Kidney (tissue), 14 donors: ENCODE results near the gene GCNT4. TPM values are rescaled to one million over a fixed set of nuclear protein-coding genes. Genes with fewer than 3 reads are reported as not detected.

Experiments used
- DNase-seq, 5 donors: peaks; one replicate each; pipeline ENCODE4 v3.0.0-alpha.2; 2013 to 2020
- FAIRE-seq: peaks from 2 replicates; lab custom pipeline; 2012; peaks lifted over from hg19 to GRCh38; lab: Jason Lieb, UNC
- H3K27ac ChIP-seq, 2 donors: one replicate each; pipeline ENCODE4 v1.7.0; 2013; ENCODE audit warnings: low read depth in 2 of 2, low read length in 2 of 2, inconsistent platforms in 1 of 2
- H3K27me3 ChIP-seq: one replicate; pipeline ENCODE4 v1.7.1; 2013; ENCODE audit warnings: low read length, inconsistent platforms; ENCODE audit not compliant: control insufficient read depth, insufficient read depth
- H3K36me3 ChIP-seq, 3 donors: one replicate each; pipeline versions ENCODE4 v1.7.0 to v1.7.1; 2013; ENCODE audit warnings: low read length in 3 of 3, control low read depth in 1 of 3, inconsistent platforms in 1 of 3; ENCODE audit not compliant: insufficient read depth in 3 of 3, control insufficient read depth in 2 of 3
- H3K4me1 ChIP-seq, 3 donors: one replicate each; pipeline versions ENCODE4 v1.7.0 to v1.7.1; 2013; ENCODE audit warnings: low read length in 3 of 3, inconsistent platforms in 1 of 3, low read depth in 1 of 3; ENCODE audit not compliant: control insufficient read depth in 2 of 3, insufficient read depth in 2 of 3
- H3K4me3 ChIP-seq, 3 donors: one replicate each; pipeline versions ENCODE4 v1.7.0 to v1.8.1; 2013; ENCODE audit warnings: low read length in 3 of 3, control low read depth in 1 of 3, inconsistent platforms in 1 of 3
- H3K9ac ChIP-seq, 3 donors: one replicate each; pipeline versions ENCODE4 v1.7.0 to v1.7.1; 2013; ENCODE audit warnings: low read length in 3 of 3, control low read depth in 1 of 3, inconsistent platforms in 1 of 3
- H3K9me3 ChIP-seq, 3 donors: one replicate each; pipeline versions ENCODE4 v1.7.0 to v1.7.1; 2013; ENCODE audit warnings: low read length in 3 of 3, control low read depth in 1 of 3, inconsistent platforms in 1 of 3; ENCODE audit not compliant: control insufficient read depth in 2 of 3, insufficient read depth in 1 of 3
- intact Hi-C: fragments of 100-400 bp; cut with DNase I; formaldehyde crosslinking; loops from one replicate; pipeline ENCODE4 v1.11.1; 2022
- polyA plus RNA-seq: library from polyadenylated mRNA; stranded (reverse); fragments of 350-450 nt; fragmentation: Illumina TruSeq; extraction: RNeasy Lipid Tissue Mini Kit (QIAGEN cat#74804); gene quantifications from one replicate; pipeline ENCODE4 v1.2.3, GENCODE V29; 2014; ENCODE audit warnings: low read depth, low replicate concordance; ENCODE audit not compliant: insufficient read depth
- total RNA-seq: library from RNA; stranded (reverse); fragmentation: NEBNext Ultra II Directional; extraction: Animal tissue kit (Norgen Biotek cat#: 25700); gene quantifications from one replicate; pipeline ENCODE4 v1.2.1, GENCODE V29; 2021
- TF ChIP-seq, protein P1 (sequence below): IDR thresholded peaks from 3 replicates; pipeline ENCODE4 v1.5.1; 2012; ENCODE audit warnings: mild to moderate bottlenecking, moderate library complexity, borderline replicate concordance; ENCODE audit not compliant: insufficient read depth; ENCODE audit errors: extremely low read depth
- donor health status: control.
- donor health status: control.
- donor health status: control.
- donor health status: control.
- donor health status: control.
- donor health status: DM: yes; HTN: yes; CAD: no.
- donor health status: Normal renal cell carcinoma (clear cell type).

Gene GCNT4
- total and polyA plus RNA-seq, 2 donors from 2014 or later: 2.0 to 2.6 TPM

DNA sequence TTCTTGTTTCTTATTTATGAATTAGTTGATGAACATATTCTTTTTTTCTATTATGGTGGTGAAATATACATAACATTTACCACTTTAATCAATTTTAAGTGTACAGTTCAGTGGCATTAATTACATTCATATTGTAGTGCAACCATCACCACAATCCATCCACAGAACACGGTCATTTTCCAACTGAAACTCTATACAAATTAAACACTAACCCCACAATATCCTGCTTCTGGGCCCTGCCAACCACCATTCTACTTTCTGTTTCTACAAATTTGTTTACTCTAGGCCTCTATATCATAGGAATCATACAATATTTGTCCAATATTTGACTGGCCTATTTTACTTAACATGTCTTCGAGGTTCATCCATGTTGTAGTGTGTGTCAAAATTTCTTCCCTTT is 7.3 kb downstream of the GCNT4 start:
- intact Hi-C loops: no loop called here
- FAIRE-seq: no peak
- H3K4me3 ChIP-seq: no peak overlapping the region

GRCh38 chr5:75044406-75044805 is 8.0 kb downstream of the GCNT4 start:
- TF ChIP-seq, protein P1, sequence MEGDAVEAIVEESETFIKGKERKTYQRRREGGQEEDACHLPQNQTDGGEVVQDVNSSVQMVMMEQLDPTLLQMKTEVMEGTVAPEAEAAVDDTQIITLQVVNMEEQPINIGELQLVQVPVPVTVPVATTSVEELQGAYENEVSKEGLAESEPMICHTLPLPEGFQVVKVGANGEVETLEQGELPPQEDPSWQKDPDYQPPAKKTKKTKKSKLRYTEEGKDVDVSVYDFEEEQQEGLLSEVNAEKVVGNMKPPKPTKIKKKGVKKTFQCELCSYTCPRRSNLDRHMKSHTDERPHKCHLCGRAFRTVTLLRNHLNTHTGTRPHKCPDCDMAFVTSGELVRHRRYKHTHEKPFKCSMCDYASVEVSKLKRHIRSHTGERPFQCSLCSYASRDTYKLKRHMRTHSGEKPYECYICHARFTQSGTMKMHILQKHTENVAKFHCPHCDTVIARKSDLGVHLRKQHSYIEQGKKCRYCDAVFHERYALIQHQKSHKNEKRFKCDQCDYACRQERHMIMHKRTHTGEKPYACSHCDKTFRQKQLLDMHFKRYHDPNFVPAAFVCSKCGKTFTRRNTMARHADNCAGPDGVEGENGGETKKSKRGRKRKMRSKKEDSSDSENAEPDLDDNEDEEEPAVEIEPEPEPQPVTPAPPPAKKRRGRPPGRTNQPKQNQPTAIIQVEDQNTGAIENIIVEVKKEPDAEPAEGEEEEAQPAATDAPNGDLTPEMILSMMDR: no peak
- Histone ChIP-seq H3K27me3 (no peaks in the 10 kb centered on the region), H3K36me3 (no peaks in the 10 kb centered on the region), H3K9ac (no peak overlapping the region), H3K27ac (no peak overlapping the region), H3K4me3 (no peak overlapping the region), H3K4me1 (peaks cover 0 to 7% (median 6%) of the 10 kb centered on the region in 3 donors), H3K9me3 (no peaks in the 10 kb centered on the region)
- intact Hi-C loops: no loop called here
- DNase-seq (no peak), FAIRE-seq (no peak)

More for the DNA sequence above, 7.3 kb downstream of the GCNT4 start:
- DNase-seq: no peak
- H3K9ac ChIP-seq: no peak overlapping the region
- H3K9me3 ChIP-seq: no peaks in the 10 kb centered on the region
- peaks cover 0 to 13% (median 7%) of the 10 kb centered on the region in 3 donors for H3K4me1 ChIP-seq
- H3K36me3 ChIP-seq: no peaks in the 10 kb centered on the region
- TF ChIP-seq, protein P1: no peak
- H3K27ac ChIP-seq: no peak overlapping the region
- no peaks in the 10 kb centered on the region for H3K27me3 ChIP-seq

DNA sequence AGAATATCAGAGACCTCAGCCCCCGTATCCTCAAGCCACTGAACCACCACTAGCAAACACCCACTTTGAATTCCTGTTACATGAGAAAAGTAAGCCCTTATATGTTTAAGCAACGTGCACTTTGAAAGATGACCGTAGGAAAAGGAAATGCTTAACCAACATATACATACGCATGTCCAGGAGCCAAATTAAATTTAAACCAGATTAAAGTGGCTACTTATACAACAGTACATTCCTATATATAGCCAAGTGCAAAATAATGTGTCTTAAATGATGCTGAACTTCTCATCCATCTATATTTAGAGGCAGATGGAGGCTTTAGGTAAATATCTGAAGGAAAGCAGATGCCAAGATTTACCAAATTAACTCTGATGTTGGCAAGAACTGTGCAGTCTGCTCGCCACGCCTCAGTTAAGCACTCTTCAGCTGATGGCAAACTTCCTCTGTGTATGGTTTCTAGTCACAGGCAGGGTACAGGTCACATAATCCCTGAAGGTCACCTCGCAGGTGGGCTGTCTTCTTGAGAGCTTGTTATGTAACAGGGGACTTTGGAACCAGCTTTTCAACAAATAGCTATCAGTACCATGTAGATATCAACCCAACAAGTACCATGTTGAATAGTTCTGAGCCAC is 8.6 kb downstream of the GCNT4 start:
- Histone ChIP-seq H3K27me3 (no peaks in the 10 kb centered on the region), H3K36me3 (no peaks in the 10 kb centered on the region), H3K4me3 (no peak overlapping the region), H3K27ac (no peak overlapping the region), H3K9me3 (no peaks in the 10 kb centered on the region), H3K9ac (no peak overlapping the region), H3K4me1 (peaks cover 0 to 7% (median 6%) of the 10 kb centered on the region in 3 donors)
- FAIRE-seq: no peak
- TF ChIP-seq, protein P1: no peak
- intact Hi-C loops: no loop called here
- DNase-seq: no peak
